SK-N-SH (cell line): Measurements from ENCODE around the gene MAGEA6. TPM values are rescaled to one million over a fixed set of nuclear protein-coding genes. Genes with fewer than 3 reads are reported as not detected.

Source experiments
- CTCF ChIA-PET: fragments of 300-600, 350-600 bp; formaldehyde crosslinking; extraction: SDS; loops from one replicate; lab custom pipeline; 2021; lab: Yijun Ruan, JAX
- POLR2A ChIA-PET: fragments of 350-600 bp; sonication (Branson Sonifier 250); formaldehyde crosslinking; extraction: SDS; loops from one replicate; lab custom pipeline; 2020; ENCODE audit warnings: antibody characterized with exemption, inconsistent platforms; lab: Yijun Ruan, JAX
- DNase-seq: peaks from one replicate; pipeline ENCODE4 v3.0.0; 2012
- H2AFZ ChIP-seq: fragments of 200-600 bp; sonication (generic); 2 replicates; pipeline ENCODE4 v1.8.1; 2016; ENCODE audit warnings: antibody characterized with exemption, mild to moderate bottlenecking, low read depth
- H3F3A ChIP-seq: fragments of 200-600 bp; sonication (generic); replicated peaks from 2 replicates; pipeline ENCODE3; 2016; ENCODE audit warnings: antibody characterized with exemption, mild to moderate bottlenecking; ENCODE audit not compliant: insufficient read depth
- H3K27ac ChIP-seq, 2 experiments: fragments of 200-500 bp in 1 of 2; fragments of 200-600 bp in 1 of 2; sonication (Bioruptor generic) in 1 of 2; sonication (generic), shearing (Covaris generic) in 1 of 2; 2 replicates each; pipeline versions ENCODE4 v1.5.1 to v1.6.1; 2014 to 2016; ENCODE audit warnings: low read depth in 2 of 2, inconsistent platforms in 1 of 2, low read length in 1 of 2, mild to moderate bottlenecking in 1 of 2, mixed read lengths in 1 of 2
- H3K27me3 ChIP-seq: fragments of 200-600 bp; sonication (generic), shearing (Covaris generic); 2 replicates; pipeline ENCODE4 v1.6.1; 2016; ENCODE audit warnings: mixed run types; ENCODE audit not compliant: insufficient read depth
- H3K36me3 ChIP-seq, 2 experiments: fragments of 200-500 bp in 1 of 2; fragments of 200-600 bp in 1 of 2; sonication (Bioruptor generic) in 1 of 2; sonication (generic) in 1 of 2; replicated peaks in 1 of 2; 2 replicates each; pipeline versions ENCODE3 to v1.5.1; 2014 to 2016; ENCODE audit warnings: low read length in 1 of 2, mild to moderate bottlenecking in 1 of 2; ENCODE audit not compliant: insufficient read depth in 2 of 2, control insufficient read depth in 1 of 2
- H3K4me1 ChIP-seq, 2 experiments: fragments of 200-500 bp in 1 of 2; fragments of 200-600 bp in 1 of 2; sonication (Bioruptor generic) in 1 of 2; sonication (generic), shearing (Covaris generic) in 1 of 2; 2 replicates each; pipeline versions ENCODE4 v1.5.1 to v1.6.1; 2014 to 2016; ENCODE audit warnings: low read depth in 1 of 2, low read length in 1 of 2, mixed run types in 1 of 2; ENCODE audit not compliant: insufficient read depth in 2 of 2, control insufficient read depth in 1 of 2
- H3K4me2 ChIP-seq: fragments of 200-600 bp; sonication (generic), shearing (Covaris generic); 2 replicates; pipeline ENCODE4 v1.6.1; 2017; ENCODE audit warnings: mixed run types
- H3K4me3 ChIP-seq, 2 experiments: fragments of 200-500 bp in 1 of 2; fragments of 200-600 bp in 1 of 2; sonication (Bioruptor generic) in 1 of 2; sonication (generic), shearing (Covaris generic) in 1 of 2; 2 replicates each; pipeline versions ENCODE4 v1.5.1 to v1.8.1; 2014 to 2016; ENCODE audit warnings: low read depth in 2 of 2, inconsistent platforms in 1 of 2, low read length in 1 of 2, mild to moderate bottlenecking in 1 of 2, mixed read lengths in 1 of 2, moderate library complexity in 1 of 2
- H3K79me2 ChIP-seq: fragments of 200-600 bp; sonication (generic); 2 replicates; pipeline ENCODE4 v1.8.1; 2017; ENCODE audit warnings: mild to moderate bottlenecking; ENCODE audit not compliant: insufficient read depth
- H3K9ac ChIP-seq: fragments of 200-600 bp; sonication (generic); 2 replicates; pipeline ENCODE4 v1.6.1; 2017; ENCODE audit warnings: mixed run types
- H3K9me2 ChIP-seq: fragments of 200-600 bp; sonication (generic); 2 replicates; pipeline ENCODE4 v1.6.1; 2017; ENCODE audit warnings: mixed run types
- H3K9me3 ChIP-seq: fragments of 200-600 bp; sonication (generic); 2 replicates; pipeline ENCODE4 v1.6.1; 2017; ENCODE audit warnings: mixed run types, mild to moderate bottlenecking, moderate library complexity
- H4K20me1 ChIP-seq: fragments of 200-600 bp; sonication (generic); 2 replicates; pipeline ENCODE4 v1.6.1; 2017; ENCODE audit warnings: mild to moderate bottlenecking, mixed run types; ENCODE audit not compliant: insufficient read depth
- CTCF ChIP-seq: fragments of 200-600 bp; sonication (generic); IDR thresholded peaks from 2 replicates; pipeline ENCODE4 v1.6.1; 2017; ENCODE audit warnings: antibody characterized with exemption, mild to moderate bottlenecking, moderate library complexity
- FOSL2 ChIP-seq: IDR thresholded peaks from 2 replicates; pipeline ENCODE4 v1.4.0; 2012; ENCODE audit warnings: low read depth, mild to moderate bottlenecking, moderate library complexity, borderline replicate concordance
- MAX ChIP-seq: IDR thresholded peaks from 2 replicates; pipeline ENCODE4 v1.4.0; 2012; ENCODE audit warnings: low read depth
- MEF2A ChIP-seq: IDR thresholded peaks from 2 replicates; pipeline ENCODE4 v1.4.0; 2012; ENCODE audit warnings: low read depth, borderline replicate concordance
- MXI1 ChIP-seq: IDR thresholded peaks from 2 replicates; pipeline ENCODE4 v1.6.1; 2012; ENCODE audit warnings: mild to moderate bottlenecking, low read depth, low read length, improper control_type of control experiment
- NFIC ChIP-seq: IDR thresholded peaks from 2 replicates; pipeline ENCODE4 v1.4.0; 2012; ENCODE audit warnings: borderline replicate concordance
- RAD21 ChIP-seq: IDR thresholded peaks from 2 replicates; pipeline ENCODE4 v1.6.1; 2012; ENCODE audit warnings: mild to moderate bottlenecking, low read length
- RCOR1 ChIP-seq: fragments of 150-350 bp; IDR thresholded peaks from 2 replicates; pipeline ENCODE4 v1.6.1; 2017; ENCODE audit warnings: antibody characterized with exemption, low read length
- REST ChIP-seq: IDR thresholded peaks from 2 replicates; pipeline ENCODE4 v1.6.1; 2012; ENCODE audit warnings: mild to moderate bottlenecking, low read depth, low read length, moderate library complexity
- RXRA ChIP-seq: IDR thresholded peaks from 2 replicates; pipeline ENCODE4 v1.4.0; 2012; ENCODE audit warnings: low read depth, mild to moderate bottlenecking, borderline replicate concordance
- SMC3 ChIP-seq: IDR thresholded peaks from 2 replicates; pipeline ENCODE4 v1.6.1; 2012; ENCODE audit warnings: low read depth, low read length, improper control_type of control experiment
- WGBS: methylation state at CpG from one replicate; pipeline ENCODE4 v1.1.6; 2017; ENCODE audit warnings: low lambda C conversion rate; 5-methylcytosine and 5-hydroxymethylcytosine counted together
- polyA plus RNA-seq, 3 experiments: library from polyadenylated mRNA; depleted of rRNA; stranded (reverse); fragments of >200 nt; gene quantifications; 2 replicates each; pipeline ENCODE4 v1.2.3, GENCODE V29; 2012

Gene MAGEA6
- polyA plus RNA-seq, 1 of the 3 experiments (the other 2 are of a cell fraction): 63.1 TPM

- H3K36me3 ChIP-seq: no peaks in the 10 kb centered on the region
- no peak for TF ChIP-seq MAX
- 0 out of 2 replicates have a peak, but pooled peaks have one; percentile 9 for TF ChIP-seq NFIC
- peak; percentile 67 for TF ChIP-seq CTCF
- TF ChIP-seq FOSL2: no peak
- TF ChIP-seq SMC3: peak; percentile 58
- peak; percentile 82 for TF ChIP-seq RAD21
- no peak for TF ChIP-seq RCOR1
- TF ChIP-seq, all 33 proteins: peak for 4
- Histone ChIP-seq H3K4me3 (no peak overlapping the region; a peak in 1 of 4 replicates), H2AFZ (no peak overlapping the region), H4K20me1 (no peaks in the 10 kb centered on the region), H3K27me3 (no peaks in the 10 kb centered on the region), H3K79me2 (no peaks in the 10 kb centered on the region), H3K9me3 (no peaks in the 10 kb centered on the region), H3K4me2 (no peak overlapping the region), H3K4me1 (no peaks in the 10 kb centered on the region; a peak in 1 of 4 replicates), H3F3A (no peaks in the 10 kb centered on the region), H3K27ac (peak overlapping the region in 1 of 2 experiments; percentile 31; a peak in 1 of 4 replicates), H3K9me2 (no peaks in the 10 kb centered on the region), H3K9ac (no peak overlapping the region)
- WGBS: 37% methylated on average over 5 of the region's 6 CpGs
- peak; percentile 43 for DNase-seq
- CTCF ChIA-PET: interaction anchor here (0.6 to 6.8 kb wide), 11 partner anchors 9 to 1066 kb away, joined by 3 to 78 read pairs (median 4); partner anchors contain the start of genes CETN2 and NSDHL
- POLR2A ChIA-PET: no interaction called here
Measured at GRCh38 chrX:152817078-152817764, 47.7 kb upstream of the MAGEA6 start.

- no peak overlapping the region for H3K9ac ChIP-seq
- H3K4me1 ChIP-seq: peaks cover 0 to 10% of the 10 kb centered on the region in 2 experiments; a peak in 2 of 4 replicates
- H3K27me3 ChIP-seq: no peaks in the 10 kb centered on the region
- H3K36me3 ChIP-seq: no peaks in the 10 kb centered on the region
- CTCF ChIA-PET: interaction anchor here (1.4 to 5.5 kb wide), 8 partner anchors 8 to 1061 kb away, joined by 3 to 49 read pairs (median 8); partner anchors contain the start of genes CETN2 and NSDHL
- H3K9me3 ChIP-seq: no peaks in the 10 kb centered on the region
- no peak for TF ChIP-seq MEF2A
- TF ChIP-seq MXI1: no peak
- no peak for TF ChIP-seq RXRA
- TF ChIP-seq REST: no peak
- WGBS: 74% methylated on average over 5 of the region's 5 CpGs
- no peak overlapping the region for H3K4me3 ChIP-seq
- no peak overlapping the region for H3K4me2 ChIP-seq
- H3K27ac ChIP-seq: no peak overlapping the region
- no peak for DNase-seq
- H2AFZ ChIP-seq: no peak overlapping the region
- no peaks in the 10 kb centered on the region for H3K9me2 ChIP-seq
- no peaks in the 10 kb centered on the region for H4K20me1 ChIP-seq
- H3K79me2 ChIP-seq: no peaks in the 10 kb centered on the region
- POLR2A ChIA-PET: no interaction called here
- no peaks in the 10 kb centered on the region for H3F3A ChIP-seq
Measured at GRCh38 chrX:152814048-152814447, 44.6 kb upstream of the MAGEA6 start.
